GM06990 (cell line): ENCODE measurements around the gene VSIG2.

Source experiments
- DNase-seq: peaks from one replicate; pipeline ENCODE4 v3.0.0-alpha.2; 2011; ENCODE audit not compliant: insufficient read length; ENCODE audit errors: extremely low read depth
- H3K27me3 ChIP-seq: replicated peaks from 2 replicates; pipeline ENCODE4 v1.6.0; 2011; ENCODE audit warnings: low read length; ENCODE audit not compliant: control insufficient read depth, insufficient read depth
- H3K36me3 ChIP-seq: 2 replicates; pipeline ENCODE4 v1.5.1; 2011; ENCODE audit warnings: low read length; ENCODE audit not compliant: control insufficient read depth, insufficient read depth
- H3K4me3 ChIP-seq: replicated peaks from 2 replicates; pipeline ENCODE4 v1.5.1; 2011; ENCODE audit warnings: low read depth, mild to moderate bottlenecking, control low read depth, low read length
- TF ChIP-seq, protein P1 (sequence below): IDR thresholded peaks from 2 replicates; pipeline ENCODE4 v1.5.1; 2011; ENCODE audit warnings: low read length, control low read depth, mild to moderate bottlenecking, inconsistent platforms; ENCODE audit not compliant: insufficient read depth, poor library complexity, severe bottlenecking

The VSIG2 gene

DNA sequence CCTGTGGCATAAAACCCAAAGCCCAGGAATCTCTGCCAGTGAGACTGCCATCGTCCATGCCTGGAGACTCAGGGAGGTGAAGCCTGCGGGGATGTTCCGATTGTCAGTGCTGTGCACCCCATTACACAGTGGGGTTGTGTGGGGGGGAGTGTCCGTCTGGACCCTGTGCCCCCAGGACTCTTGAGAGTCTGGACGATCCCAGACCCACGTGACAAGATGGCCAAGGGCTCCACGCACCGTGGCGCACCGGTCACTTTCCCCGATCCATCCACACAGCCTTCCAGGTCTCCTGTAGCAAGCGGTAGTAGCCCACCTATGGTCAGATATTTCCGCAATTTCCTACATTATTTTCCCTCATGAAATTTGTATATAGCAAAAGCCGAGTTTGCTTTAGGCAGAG is 33.3 kb downstream of the VSIG2 start:
- TF ChIP-seq, protein P1, sequence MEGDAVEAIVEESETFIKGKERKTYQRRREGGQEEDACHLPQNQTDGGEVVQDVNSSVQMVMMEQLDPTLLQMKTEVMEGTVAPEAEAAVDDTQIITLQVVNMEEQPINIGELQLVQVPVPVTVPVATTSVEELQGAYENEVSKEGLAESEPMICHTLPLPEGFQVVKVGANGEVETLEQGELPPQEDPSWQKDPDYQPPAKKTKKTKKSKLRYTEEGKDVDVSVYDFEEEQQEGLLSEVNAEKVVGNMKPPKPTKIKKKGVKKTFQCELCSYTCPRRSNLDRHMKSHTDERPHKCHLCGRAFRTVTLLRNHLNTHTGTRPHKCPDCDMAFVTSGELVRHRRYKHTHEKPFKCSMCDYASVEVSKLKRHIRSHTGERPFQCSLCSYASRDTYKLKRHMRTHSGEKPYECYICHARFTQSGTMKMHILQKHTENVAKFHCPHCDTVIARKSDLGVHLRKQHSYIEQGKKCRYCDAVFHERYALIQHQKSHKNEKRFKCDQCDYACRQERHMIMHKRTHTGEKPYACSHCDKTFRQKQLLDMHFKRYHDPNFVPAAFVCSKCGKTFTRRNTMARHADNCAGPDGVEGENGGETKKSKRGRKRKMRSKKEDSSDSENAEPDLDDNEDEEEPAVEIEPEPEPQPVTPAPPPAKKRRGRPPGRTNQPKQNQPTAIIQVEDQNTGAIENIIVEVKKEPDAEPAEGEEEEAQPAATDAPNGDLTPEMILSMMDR, result no peak
- Histone ChIP-seq H3K36me3 (no peaks in the 10 kb centered on the region), H3K4me3 (no peak overlapping the region), H3K27me3 (peaks cover 3% of the 10 kb centered on the region; the same call in 1 of the 2 replicates)
- DNase-seq, result no peak

DNA sequence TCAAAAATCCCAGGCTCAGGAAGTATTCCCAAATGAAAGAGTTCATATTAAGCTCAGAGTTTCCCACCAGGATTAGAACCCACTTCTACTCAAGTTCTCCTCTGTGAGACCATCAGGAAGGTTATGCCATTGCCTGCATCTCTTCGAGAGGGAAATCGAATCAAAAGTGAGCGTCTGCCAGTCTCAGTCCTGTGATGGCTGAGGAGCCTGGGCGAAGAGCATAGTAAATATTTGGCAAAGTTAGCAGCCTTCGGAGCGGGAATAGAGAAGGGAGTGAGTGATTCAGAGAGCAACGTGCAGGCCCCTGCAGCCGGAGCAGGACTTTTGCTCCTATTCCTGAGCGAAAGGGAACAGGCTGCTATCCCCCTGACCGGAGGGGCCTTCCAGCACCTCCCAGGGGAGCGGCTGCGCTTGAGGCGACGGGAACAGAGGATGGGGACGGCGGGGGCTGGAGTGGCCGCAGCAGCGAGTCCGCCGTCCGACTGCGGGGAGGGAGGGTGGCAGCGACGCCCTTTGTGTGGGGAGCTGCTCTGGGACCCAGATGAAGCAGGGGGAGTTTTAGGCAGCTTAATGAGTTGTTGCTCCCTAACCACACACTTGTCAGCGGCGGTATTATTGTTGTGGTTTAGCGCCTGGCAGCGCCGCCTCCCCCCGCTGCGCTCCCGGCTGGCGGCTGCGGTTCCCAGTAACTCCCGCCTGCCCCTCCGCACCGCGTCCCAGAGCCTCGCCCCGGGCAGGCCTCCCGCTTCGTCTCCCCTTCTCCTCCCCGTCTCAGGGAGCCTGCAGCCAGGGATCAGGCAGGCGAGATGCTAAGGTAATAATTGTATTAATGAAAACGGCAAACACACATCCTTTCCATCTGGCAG is 34.0 kb downstream of the VSIG2 start:
- TF ChIP-seq, protein P1, result no peak
- Histone ChIP-seq H3K4me3 (peak overlapping the region; percentile 42), H3K36me3 (no peaks in the 10 kb centered on the region), H3K27me3 (peaks cover 3% of the 10 kb centered on the region; the same call in 1 of the 2 replicates)
- peak; percentile 22 for DNase-seq

DNA sequence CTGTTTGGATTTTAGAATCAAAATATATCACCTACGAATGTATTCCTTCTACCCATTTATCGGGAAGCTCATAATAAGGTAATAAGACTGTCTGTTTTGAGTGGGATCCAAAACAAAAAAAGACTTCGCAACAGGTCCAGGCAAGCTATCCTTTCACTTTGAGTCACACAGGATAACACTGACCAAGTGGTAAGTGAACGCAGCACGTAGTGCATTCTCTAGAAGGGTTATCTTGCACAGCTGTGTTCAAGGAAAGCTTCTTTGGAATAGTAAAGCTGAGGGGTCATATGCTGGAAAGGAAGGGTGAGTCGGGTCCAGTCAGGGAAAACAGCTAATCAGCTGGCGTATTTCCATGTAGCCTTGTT is 34.7 kb downstream of the VSIG2 start:
- no peaks in the 10 kb centered on the region for H3K36me3 ChIP-seq
- peaks cover 3% of the 10 kb centered on the region; the same call in 1 of the 2 replicates for H3K27me3 ChIP-seq
- no peak for DNase-seq
- TF ChIP-seq, protein P1, result no peak
- H3K4me3 ChIP-seq, result no peak overlapping the region

DNA sequence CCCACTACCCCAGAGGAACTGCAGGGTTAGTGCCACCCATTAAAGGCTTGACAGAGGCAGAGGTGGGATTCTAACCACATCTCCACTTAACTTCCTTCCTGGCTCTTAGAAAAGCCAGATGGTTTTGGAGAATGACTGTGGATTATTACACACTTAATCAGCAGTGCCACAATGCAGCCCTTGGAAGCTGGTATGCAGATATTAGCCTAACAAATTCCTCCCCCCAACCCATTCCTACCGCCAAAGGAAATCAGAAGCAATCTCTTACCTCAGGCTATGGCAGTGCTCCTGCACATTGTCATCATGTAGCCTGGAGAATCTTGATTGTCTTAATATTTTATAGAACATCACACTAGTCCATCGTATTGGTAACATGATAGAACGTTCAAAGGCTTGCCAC is 35.5 kb downstream of the VSIG2 start:
- no peaks in the 10 kb centered on the region for H3K36me3 ChIP-seq
- peaks cover 3% of the 10 kb centered on the region; the same call in 1 of the 2 replicates for H3K27me3 ChIP-seq
- TF ChIP-seq, protein P1, result no peak
- DNase-seq, result no peak
- H3K4me3 ChIP-seq, result no peak overlapping the region

DNA sequence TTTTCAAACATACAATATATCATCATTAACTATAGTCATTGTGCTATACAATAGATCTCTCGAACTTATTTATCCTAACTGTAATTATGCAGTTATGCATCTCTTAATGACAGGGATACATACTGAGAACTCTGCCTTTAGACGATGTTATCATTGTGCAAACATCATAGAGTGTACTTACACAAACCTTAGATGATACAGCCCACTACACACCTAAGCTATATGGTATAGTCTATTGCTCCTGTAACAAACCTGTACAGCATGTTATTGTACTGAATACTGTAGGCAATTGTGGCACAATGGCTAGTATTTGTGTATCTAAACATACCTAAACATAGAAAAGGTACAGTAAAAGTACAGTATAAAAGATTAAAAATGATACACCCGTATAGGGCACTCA is 39.7 kb downstream of the VSIG2 start:
- H3K36me3 ChIP-seq, result no peaks in the 10 kb centered on the region
- no peak for DNase-seq
- TF ChIP-seq, protein P1, result no peak

DNA sequence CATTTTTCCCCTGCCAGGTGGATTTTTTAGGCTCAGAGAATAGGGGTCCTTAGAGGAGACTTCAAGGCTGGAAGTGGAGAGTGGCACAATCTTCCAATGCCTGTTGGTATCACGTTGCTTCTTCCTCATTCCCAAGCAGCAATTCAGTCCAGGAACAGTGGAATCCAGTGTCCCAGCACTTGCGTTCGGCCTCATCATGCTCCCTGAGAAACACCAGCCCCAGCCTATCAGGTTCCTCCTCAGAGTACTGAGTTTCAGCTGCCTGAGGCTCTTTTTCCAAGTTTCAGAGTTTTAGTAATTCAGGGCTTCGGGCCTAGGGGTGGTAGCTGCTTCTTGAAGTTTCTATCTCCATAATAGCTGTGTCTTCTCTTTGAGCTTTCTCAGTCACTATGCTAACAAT is 44.2 kb downstream of the VSIG2 start:
- TF ChIP-seq, protein P1, result no peak
- H3K36me3 ChIP-seq, result no peaks in the 10 kb centered on the region
- H3K4me3 ChIP-seq, result no peak overlapping the region
- no peaks in the 10 kb centered on the region for H3K27me3 ChIP-seq
- no peak for DNase-seq

More for the DNA sequence above, 39.7 kb downstream of the VSIG2 start:
- Histone ChIP-seq H3K4me3 (no peak overlapping the region), H3K27me3 (no peaks in the 10 kb centered on the region)
